Vagina (tissue), 2 donors: ENCODE results near the gene MIOX.

Experiments used
- CTCF ChIP-seq, 3 experiments: fragments of 450-650 bp in 2 of 3; fragments of 200-600 bp in 1 of 3; sonication (generic) in 1 of 3; IDR thresholded peaks; one replicate each; pipeline ENCODE4 v1.5.1; 2017 to 2019; ENCODE audit warnings: antibody characterized with exemption in 3 of 3, mild to moderate bottlenecking in 2 of 3, moderate library complexity in 2 of 3
- POLR2A ChIP-seq, 2 donors: fragments of 450-650 bp; IDR thresholded peaks; one replicate each; pipeline ENCODE4 v1.6.1; 2017; ENCODE audit warnings: antibody characterized with exemption in 2 of 2, mild to moderate bottlenecking in 2 of 2, moderate library complexity in 2 of 2
- POLR2AphosphoS5 ChIP-seq, 2 donors: sonication (generic); formaldehyde crosslinking; IDR thresholded peaks; one replicate each; pipeline ENCODE4 v1.9.0; 2017; ENCODE audit warnings: antibody characterized with exemption in 2 of 2, mild to moderate bottlenecking in 2 of 2, low read depth in 1 of 2; ENCODE audit not compliant: insufficient read depth in 1 of 2

GRCh38 chr22:50481440-50482106, 5.1 kb upstream of the MIOX start, which contains the start of gene ADM2:
- no peak for TF ChIP-seq CTCF (IDR thresholded peaks at IDR 0.05)
- no peak for TF ChIP-seq POLR2A (IDR thresholded peaks at IDR 0.05)
- TF ChIP-seq POLR2AphosphoS5 (IDR thresholded peaks at IDR 0.05; ENCODE audit: insufficient read depth in 1 of 2, low read depth in 1 of 2) = no peak
